Activated CD8-positive, alpha-beta memory T cell treated with anti-CD3 and anti-CD28 coated beads, Interleukin-2, amount 10 ng/mL, durations not matched to agents 7 days and 5 days (primary cell): Measurements from ENCODE around the gene C12orf50. TPM values are rescaled to one million over a fixed set of nuclear protein-coding genes. Genes with fewer than 3 reads are reported as not detected.
"Not testable (repeated sequence)": the region's sequence is repeated elsewhere in the genome, so short reads cannot be mapped to it uniquely, and the experiment has no call there.

Experiments used
- ATAC-seq: fragments of 150-1000 bp; cut with Tn5 transposase; one replicate; pipeline ENCODE4 v1.10.0; 2021; ENCODE audit warnings: moderate library complexity
- CTCF ChIA-PET: fragments of 350-600 bp; sonication (Branson Sonifier 250); formaldehyde crosslinking; loops from one replicate; lab custom pipeline; 2021; ENCODE audit warnings: antibody characterized with exemption; lab: Charles Lee
- DNase-seq: peaks from one replicate; pipeline ENCODE4 v3.0.0-alpha.2; 2020
- H3K27ac Mint-ChIP-seq: one replicate; pipeline ENCODE4 v1.8.0; 2021; ENCODE audit warnings: mild to moderate bottlenecking, mixed read lengths
- H3K27me3 Mint-ChIP-seq: one replicate; pipeline ENCODE4 v1.8.0; 2021; ENCODE audit warnings: mixed read lengths
- H3K36me3 Mint-ChIP-seq: one replicate; pipeline ENCODE4 v1.8.0; 2021; ENCODE audit warnings: mild to moderate bottlenecking, mixed read lengths
- H3K4me1 Mint-ChIP-seq: one replicate; pipeline ENCODE4 v1.8.0; 2021; ENCODE audit warnings: mixed read lengths
- H3K4me3 Mint-ChIP-seq: one replicate; pipeline ENCODE4 v1.8.0; 2021; ENCODE audit warnings: mild to moderate bottlenecking, moderate library complexity, mixed read lengths
- H3K9me3 Mint-ChIP-seq: one replicate; pipeline ENCODE4 v1.8.0; 2022; ENCODE audit warnings: low read depth, mixed read lengths
- total RNA-seq, 2 experiments: library from RNA; stranded (reverse); gene quantifications; one replicate each; pipeline ENCODE4 v1.2.3, GENCODE V29; 2021

Gene C12orf50
- total RNA-seq, 2 experiments from 2014 or later: 0.18 TPM; not detected in 1

GRCh38 chr12:88035271-88035906 lies 6.2 kb upstream of the C12orf50 start:
- peaks cover 5% of the 10 kb centered on the region for H3K36me3 Mint-ChIP-seq
- ATAC-seq: peak; percentile 99
- no peaks in the 10 kb centered on the region for H3K9me3 Mint-ChIP-seq

GRCh38 chr12:88031161-88031560 lies 2.0 kb upstream of the C12orf50 start:
- H3K4me3 Mint-ChIP-seq, DNase-seq, H3K9me3 Mint-ChIP-seq, H3K27ac Mint-ChIP-seq, H3K36me3 Mint-ChIP-seq, ATAC-seq, CTCF ChIA-PET: not testable (repeated sequence)
- Mint-ChIP-seq H3K27me3 (peaks cover 11% of the 10 kb centered on the region), H3K4me1 (peaks cover 11% of the 10 kb centered on the region)

More at GRCh38 chr12:88035271-88035906, 6.2 kb upstream of the C12orf50 start:
- CTCF ChIA-PET: no interaction called here
- Mint-ChIP-seq H3K27me3 (no peaks in the 10 kb centered on the region), H3K27ac (peak overlapping the region; percentile 96), H3K4me3 (peak overlapping the region; percentile 89), H3K4me1 (peaks cover 46% of the 10 kb centered on the region)
- DNase-seq: peak; percentile 92

DNA sequence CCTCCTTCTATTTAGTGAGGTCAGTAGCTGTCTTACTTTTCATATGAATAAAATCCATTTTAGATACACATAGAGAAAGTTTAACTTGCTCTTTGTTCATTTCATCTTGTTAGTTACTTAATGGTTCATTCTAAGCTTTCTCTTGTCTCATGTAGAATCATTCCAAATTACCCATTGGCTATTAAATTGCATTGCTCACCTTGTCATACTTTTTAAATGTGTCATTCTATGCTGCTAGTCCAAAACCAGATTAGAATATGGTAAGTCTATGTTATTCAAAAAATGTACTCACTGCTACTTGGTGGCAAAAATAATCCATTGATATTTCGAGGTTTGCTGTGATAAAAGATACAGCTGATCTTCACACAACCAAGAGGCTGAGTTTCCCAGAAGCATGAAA lies 3.0 kb downstream of the C12orf50 start:
- Mint-ChIP-seq H3K4me3 (no peak overlapping the region), H3K27ac (no peak overlapping the region), H3K36me3 (no peaks in the 10 kb centered on the region), H3K9me3 (no peaks in the 10 kb centered on the region), H3K27me3 (peaks cover 11% of the 10 kb centered on the region), H3K4me1 (no peaks in the 10 kb centered on the region)
- no peak for DNase-seq
- ATAC-seq: no peak
- CTCF ChIA-PET: no interaction called here

- no peaks in the 10 kb centered on the region for H3K4me1 Mint-ChIP-seq
- H3K27me3 Mint-ChIP-seq: peaks cover 10% of the 10 kb centered on the region
- H3K4me3 Mint-ChIP-seq: no peak overlapping the region
- no peak overlapping the region for H3K27ac Mint-ChIP-seq
- H3K36me3 Mint-ChIP-seq: no peaks in the 10 kb centered on the region
- peaks cover 5% of the 10 kb centered on the region for H3K9me3 Mint-ChIP-seq
- no peak for DNase-seq
- CTCF ChIA-PET: no interaction called here
- no peak for ATAC-seq
These were observed 11.2 kb downstream of the C12orf50 start for GRCh38 chr12:88017964-88018363.

- H3K36me3 Mint-ChIP-seq: no peaks in the 10 kb centered on the region
- ATAC-seq (no peak), DNase-seq (no peak)
- peaks cover 5% of the 10 kb centered on the region for H3K9me3 Mint-ChIP-seq
- H3K27ac Mint-ChIP-seq: no peak overlapping the region
- peaks cover 7% of the 10 kb centered on the region for H3K27me3 Mint-ChIP-seq
- H3K4me1 Mint-ChIP-seq: no peaks in the 10 kb centered on the region
- no peak overlapping the region for H3K4me3 Mint-ChIP-seq
- CTCF ChIA-PET: no interaction called here
These were observed 13.4 kb downstream of the C12orf50 start for GRCh38 chr12:88015825-88016224.

GRCh38 chr12:88011755-88012154 lies 17.4 kb downstream of the C12orf50 start:
- Mint-ChIP-seq H3K27ac (no peak overlapping the region), H3K9me3 (no peaks in the 10 kb centered on the region), H3K27me3 (peaks cover 3% of the 10 kb centered on the region), H3K4me1 (no peaks in the 10 kb centered on the region), H3K36me3 (no peaks in the 10 kb centered on the region), H3K4me3 (no peak overlapping the region)
- ATAC-seq: no peak
- DNase-seq: no peak
- CTCF ChIA-PET: no interaction called here

DNA sequence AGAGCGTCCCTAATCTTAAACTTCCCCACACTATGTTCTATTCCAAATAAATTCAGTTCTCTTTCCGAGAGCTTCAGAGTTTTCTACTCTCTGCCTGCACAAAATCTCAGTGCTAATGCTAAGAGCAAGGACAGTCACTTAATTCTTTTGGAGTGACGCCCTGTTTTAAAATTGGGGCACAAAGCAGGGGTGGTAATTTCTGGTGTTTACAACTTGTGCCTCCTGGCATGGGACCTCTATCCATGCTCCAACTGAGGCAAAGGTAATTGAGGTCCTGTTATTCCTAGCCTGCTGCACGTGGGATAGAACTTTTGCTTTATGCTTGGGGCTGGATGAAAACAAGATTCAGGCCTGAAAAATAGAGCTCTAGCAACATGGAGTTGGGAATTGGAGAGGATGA lies 22.9 kb downstream of the C12orf50 start:
- CTCF ChIA-PET: no interaction called here
- H3K9me3 Mint-ChIP-seq: no peaks in the 10 kb centered on the region
- DNase-seq (no peak), ATAC-seq (no peak)
- H3K27me3 Mint-ChIP-seq: no peaks in the 10 kb centered on the region
- H3K36me3 Mint-ChIP-seq: no peaks in the 10 kb centered on the region
- H3K4me1 Mint-ChIP-seq: no peaks in the 10 kb centered on the region
- no peak overlapping the region for H3K4me3 Mint-ChIP-seq
- H3K27ac Mint-ChIP-seq: no peak overlapping the region

GRCh38 chr12:88001327-88001726 lies 27.9 kb downstream of the C12orf50 start:
- Mint-ChIP-seq H3K4me3 (no peak overlapping the region), H3K36me3 (no peaks in the 10 kb centered on the region), H3K27ac (no peak overlapping the region), H3K4me1 (no peaks in the 10 kb centered on the region), H3K9me3 (no peaks in the 10 kb centered on the region), H3K27me3 (no peaks in the 10 kb centered on the region)
- CTCF ChIA-PET: no interaction called here
- ATAC-seq: no peak
- DNase-seq: no peak

DNA sequence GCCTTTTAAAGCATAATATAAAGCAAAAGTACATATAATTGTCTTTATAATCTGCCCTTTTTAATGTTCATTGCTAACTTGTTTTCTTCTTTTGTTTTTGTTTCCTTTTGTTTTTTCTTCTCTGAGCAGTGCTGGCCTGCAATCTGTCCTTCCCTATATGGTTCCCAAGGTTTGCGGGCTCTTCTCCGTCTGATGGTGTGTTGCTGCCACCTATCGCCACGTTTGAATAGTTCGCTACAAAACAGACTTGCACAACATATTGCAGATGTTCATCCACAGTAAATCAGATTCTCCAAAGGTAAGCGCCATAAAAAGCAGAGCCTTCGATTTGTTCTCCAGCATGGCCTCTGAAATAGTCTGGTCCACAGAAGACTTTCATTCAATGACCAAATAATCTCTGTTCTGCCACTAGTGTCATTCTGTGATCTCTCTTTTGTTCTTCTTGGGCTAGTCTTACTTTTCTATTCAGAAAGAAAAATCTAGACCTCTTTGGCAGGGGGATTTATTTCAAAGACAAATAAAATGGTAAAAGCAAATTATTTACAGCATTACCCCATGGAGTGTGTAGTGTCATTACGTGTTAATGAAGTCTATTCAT lies 33.5 kb downstream of the C12orf50 start:
- Mint-ChIP-seq H3K27me3 (no peaks in the 10 kb centered on the region), H3K9me3 (no peaks in the 10 kb centered on the region), H3K4me3 (no peak overlapping the region), H3K4me1 (no peaks in the 10 kb centered on the region), H3K27ac (no peak overlapping the region), H3K36me3 (no peaks in the 10 kb centered on the region)
- DNase-seq (peak; percentile 55), ATAC-seq (peak; percentile 60)
- CTCF ChIA-PET: no interaction called here

- H3K27me3 Mint-ChIP-seq: peaks cover 11% of the 10 kb centered on the region
These were observed 37.7 kb downstream of the C12orf50 start for GRCh38 chr12:87991483-87991882.

GRCh38 chr12:87988534-87988933 lies 40.7 kb downstream of the C12orf50 start:
- DNase-seq (no peak), ATAC-seq (no peak)
- Mint-ChIP-seq H3K4me3 (no peak overlapping the region), H3K9me3 (no peaks in the 10 kb centered on the region), H3K4me1 (no peaks in the 10 kb centered on the region), H3K27me3 (peaks cover 11% of the 10 kb centered on the region), H3K36me3 (no peaks in the 10 kb centered on the region), H3K27ac (no peak overlapping the region)
- CTCF ChIA-PET: no interaction called here

More at GRCh38 chr12:87991483-87991882, 37.7 kb downstream of the C12orf50 start:
- H3K4me1 Mint-ChIP-seq: no peaks in the 10 kb centered on the region
- ATAC-seq (no peak), DNase-seq (no peak)
- no peaks in the 10 kb centered on the region for H3K36me3 Mint-ChIP-seq
- no peak overlapping the region for H3K4me3 Mint-ChIP-seq
- CTCF ChIA-PET: no interaction called here
- H3K27ac Mint-ChIP-seq: no peak overlapping the region
- no peaks in the 10 kb centered on the region for H3K9me3 Mint-ChIP-seq

GRCh38 chr12:87985069-87985675 lies 44.0 kb downstream of the C12orf50 start:
- Mint-ChIP-seq H3K27me3 (peaks cover 9% of the 10 kb centered on the region), H3K9me3 (no peaks in the 10 kb centered on the region), H3K4me1 (no peaks in the 10 kb centered on the region), H3K36me3 (no peaks in the 10 kb centered on the region), H3K4me3 (no peak overlapping the region), H3K27ac (no peak overlapping the region)
- no peak for DNase-seq
- CTCF ChIA-PET: no interaction called here
- no peak for ATAC-seq

DNA sequence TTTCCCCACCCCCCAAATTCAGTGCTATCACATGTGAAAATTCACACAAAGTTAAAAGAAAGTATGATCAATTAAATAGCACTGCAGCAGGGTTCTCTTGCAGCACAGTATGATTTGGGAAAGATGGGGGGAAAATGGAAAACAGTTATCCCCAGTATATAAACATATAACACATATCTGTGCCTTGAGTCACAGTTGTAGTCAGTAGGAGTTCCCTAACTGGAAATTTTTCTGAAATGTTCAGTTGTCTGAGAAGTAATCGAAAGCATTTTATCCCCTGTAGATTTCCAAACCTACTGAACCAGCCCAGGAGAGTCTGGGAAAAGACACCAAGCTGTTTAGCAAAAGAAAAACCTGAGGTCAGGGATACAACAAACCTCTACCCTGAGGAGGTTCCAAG lies 47.0 kb downstream of the C12orf50 start:
- no peaks in the 10 kb centered on the region for H3K36me3 Mint-ChIP-seq
- DNase-seq: no peak
- H3K9me3 Mint-ChIP-seq: no peaks in the 10 kb centered on the region
- H3K4me3 Mint-ChIP-seq: no peak overlapping the region
- ATAC-seq: no peak
- H3K4me1 Mint-ChIP-seq: no peaks in the 10 kb centered on the region
- no peak overlapping the region for H3K27ac Mint-ChIP-seq
- CTCF ChIA-PET: no interaction called here
- H3K27me3 Mint-ChIP-seq: no peaks in the 10 kb centered on the region

GRCh38 chr12:87981495-87981894 lies 47.7 kb downstream of the C12orf50 start:
- no peaks in the 10 kb centered on the region for H3K36me3 Mint-ChIP-seq

More at GRCh38 chr12:87981495-87981894, 47.7 kb downstream of the C12orf50 start:
- no peak for ATAC-seq
- H3K4me3 Mint-ChIP-seq: no peak overlapping the region
- no peaks in the 10 kb centered on the region for H3K4me1 Mint-ChIP-seq
- H3K9me3 Mint-ChIP-seq: no peaks in the 10 kb centered on the region
- H3K27me3 Mint-ChIP-seq: no peaks in the 10 kb centered on the region
- no peak overlapping the region for H3K27ac Mint-ChIP-seq
- CTCF ChIA-PET: no interaction called here
- no peak for DNase-seq
